Left renal pelvis (tissue), 4 donors: Measurements from ENCODE around the gene BDKRB2. TPM values are rescaled to one million over a fixed set of nuclear protein-coding genes. Genes with fewer than 3 reads are reported as not detected.
A peak's percentile ranks its signal among the peaks of the same experiment; 100 is the strongest.

ENCODE experiments used
- DNase-seq, 4 donors: peaks; one replicate each; pipeline ENCODE4 v3.0.0-alpha.2; 2013; ENCODE audit warnings: low read depth in 4 of 4, low spot score in 3 of 4
- polyA plus RNA-seq, 4 donors: library from polyadenylated mRNA; unstranded; fragments of 120-200 nt; gene quantifications; one replicate each; pipeline ENCODE4 v1.2.1, GENCODE V29; 2013; ENCODE audit not compliant: insufficient read length in 4 of 4

The BDKRB2 gene
- polyA plus RNA-seq, 4 donors = 3.3 to 4.2 (median 3.4) TPM

GRCh38 chr14:96268431-96269358 lies 64.1 kb downstream of the BDKRB2 start:
- no peak for DNase-seq

- no peak for DNase-seq
These were observed 64.7 kb downstream of the BDKRB2 start for GRCh38 chr14:96269359-96269710.

- no peak for DNase-seq
These were observed 66.2 kb downstream of the BDKRB2 start for GRCh38 chr14:96270565-96271420.

GRCh38 chr14:96271421-96271762 lies 66.8 kb downstream of the BDKRB2 start:
- no peak for DNase-seq

- no peak for DNase-seq
These were observed 68.3 kb downstream of the BDKRB2 start for GRCh38 chr14:96272777-96273473.

GRCh38 chr14:96273629-96274028 lies 69.0 kb downstream of the BDKRB2 start:
- no peak for DNase-seq

- DNase-seq = no peak
These were observed 69.5 kb downstream of the BDKRB2 start for GRCh38 chr14:96274122-96274521.

- DNase-seq = no peak
These were observed 69.9 kb downstream of the BDKRB2 start for GRCh38 chr14:96274543-96274942.

- DNase-seq = peak in 2 of 4 donors; percentile 43 to 48
These were observed 70.8 kb downstream of the BDKRB2 start for GRCh38 chr14:96275177-96276112.

GRCh38 chr14:96277890-96278289 lies 73.3 kb downstream of the BDKRB2 start:
- no peak for DNase-seq

- no peak for DNase-seq
These were observed 74.9 kb downstream of the BDKRB2 start for GRCh38 chr14:96279564-96279963.

GRCh38 chr14:96280104-96280503 lies 75.5 kb downstream of the BDKRB2 start:
- DNase-seq = no peak

GRCh38 chr14:96281486-96281885 lies 76.8 kb downstream of the BDKRB2 start:
- no peak for DNase-seq

GRCh38 chr14:96284008-96284407 lies 79.4 kb downstream of the BDKRB2 start:
- DNase-seq = no peak

GRCh38 chr14:96284430-96284829 lies 79.8 kb downstream of the BDKRB2 start:
- DNase-seq = no peak

GRCh38 chr14:96285667-96286066 lies 81.0 kb downstream of the BDKRB2 start:
- DNase-seq = no peak

GRCh38 chr14:96286251-96286650 lies 81.6 kb downstream of the BDKRB2 start:
- no peak for DNase-seq

GRCh38 chr14:96287856-96288255 lies 83.2 kb downstream of the BDKRB2 start:
- no peak for DNase-seq
